ENCODE measurements around the gene CLCNKB.
A peak's percentile ranks its signal among the peaks of the same experiment; 100 is the strongest.
"Not testable (repeated sequence)": the region's sequence is repeated elsewhere in the genome, so short reads cannot be mapped to it uniquely, and the experiment has no call there.

The CLCNKB gene

GRCh38 chr1:16015491-16015890, 28.1 kb upstream of the CLCNKB start:
- no peak for DNase-seq

GRCh38 chr1:16015960-16016901, 27.4 kb upstream of the CLCNKB start:
- DNase-seq = no peak

- DNase-seq = no peak
These were observed 26.5 kb upstream of the CLCNKB start for GRCh38 chr1:16017076-16017460.

GRCh38 chr1:16017461-16018303, 25.9 kb upstream of the CLCNKB start, which contains the start of gene HSPB7:
HSPB7 (minus strand) TSS chr1:16018043; CDS start chr1:16017963, 80 bp downstream.
- DNase-seq = peak in 1 of 4 experiments; percentile 22

- no peak for DNase-seq
These were observed 25.3 kb upstream of the CLCNKB start for GRCh38 chr1:16018308-16018707.

GRCh38 chr1:16018749-16019643, 24.6 kb upstream of the CLCNKB start:
- no peak for DNase-seq

GRCh38 chr1:16019644-16020277, 23.8 kb upstream of the CLCNKB start:
- no peak for DNase-seq

- DNase-seq = no peak
These were observed 23.3 kb upstream of the CLCNKB start for GRCh38 chr1:16020325-16020724.

- DNase-seq = not testable (repeated sequence)
These were observed 22.7 kb upstream of the CLCNKB start for GRCh38 chr1:16020878-16021277.

GRCh38 chr1:16021681-16022080, 21.9 kb upstream of the CLCNKB start, which contains the start of gene CLCNKA:
CLCNKA (plus strand) TSS chr1:16022036; CDS start chr1:16022620, 584 bp downstream.
- DNase-seq = no peak

GRCh38 chr1:16022393-16022792, 21.2 kb upstream of the CLCNKB start:
- no peak for DNase-seq

- no peak for DNase-seq
These were observed 20.4 kb upstream of the CLCNKB start for GRCh38 chr1:16023050-16023653.

GRCh38 chr1:16026302-16026701, 17.3 kb upstream of the CLCNKB start:
- not testable (repeated sequence) for DNase-seq

GRCh38 chr1:16026723-16027484, 16.7 kb upstream of the CLCNKB start:
- DNase-seq = peak in 1 of 4 experiments; percentile 26

- no peak for DNase-seq
These were observed 15.2 kb upstream of the CLCNKB start for GRCh38 chr1:16028237-16029002.

- not testable (repeated sequence) for DNase-seq
These were observed 14.6 kb upstream of the CLCNKB start for GRCh38 chr1:16029003-16029268.

- DNase-seq = no peak
These were observed 14.3 kb upstream of the CLCNKB start for GRCh38 chr1:16029288-16029687.

GRCh38 chr1:16031551-16031950, 12.0 kb upstream of the CLCNKB start:
- no peak for DNase-seq

- DNase-seq = peak; percentile 83 to 90 (median 87)
These were observed 11.0 kb upstream of the CLCNKB start for GRCh38 chr1:16032388-16033102.
